ENCODE results near the gene SULT1B1. TPM values are rescaled to one million over a fixed set of nuclear protein-coding genes. Genes with fewer than 3 reads are reported as not detected.

SULT1B1 gene
- 3.7 and 4.6 TPM in 2 replicates for total RNA-seq

DNA sequence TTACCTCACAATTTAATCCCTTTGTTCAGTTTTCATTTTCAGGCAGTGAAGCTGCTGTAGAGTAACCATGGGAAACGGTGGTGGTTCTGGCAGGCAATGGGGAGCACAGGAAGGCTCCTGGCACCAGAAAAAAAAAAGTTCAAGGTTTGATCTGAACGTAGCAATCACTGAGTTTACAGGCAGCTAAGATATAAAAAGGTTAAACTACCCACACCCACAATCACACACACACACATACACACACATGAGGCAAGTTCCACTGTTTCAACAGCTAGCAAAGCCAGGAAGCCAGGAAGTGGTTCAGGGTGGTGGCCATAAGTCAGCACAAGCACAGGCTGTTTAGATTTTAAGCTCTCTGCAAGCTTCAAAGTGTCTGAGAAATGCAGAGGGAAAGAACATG is at the start of gene SULT1B1:
Gene SULT1B1, minus strand, starts transcription at position 166 of the 400 bp plus-strand sequence. CDS start 5,403 bp downstream, outside the sequence.

Other genes starting within 250 kb of the SULT1B1 start
- 0.05 TPM in 1 of 2 replicates, not detected in the other for gene UGT2A2, start 121.0 kb downstream of the SULT1B1 start, total RNA-seq
- not detected in 2 replicates for gene UGT2A1, start 107.4 kb downstream of the SULT1B1 start, total RNA-seq
- 0.34 TPM in 1 of 2 replicates, not detected in the other for gene SULT1E1, start 99.5 kb upstream of the SULT1B1 start, total RNA-seq
- gene CSN1S1, start 170.4 kb upstream of the SULT1B1 start, total RNA-seq = not detected in 2 replicates
- not detected in 2 replicates for gene CSN2, start 205.1 kb upstream of the SULT1B1 start, total RNA-seq
- gene STATH, start 235.3 kb upstream of the SULT1B1 start, total RNA-seq = not detected in 2 replicates